ENCODE results near the gene IAH1.

- TF ChIP-seq CTCF (conservative IDR thresholded peaks at IDR 0.05; ENCODE audit: low read depth, low read length), result no peak
- no peak for TF ChIP-seq EZH2 (IDR thresholded peaks at IDR 0.05; ENCODE audit: low read length, unreplicated experiment)
- no peak for TF ChIP-seq EZH2phosphoT487 (IDR thresholded peaks at IDR 0.05; ENCODE audit: borderline replicate concordance, low read length)
Observed at GRCh38 chr2:9488583-9489547, 14.5 kb downstream of the IAH1 start.
